Activated T-helper 1 cell treated with anti-CD3 and anti-CD28 coated beads, Interleukin-2, amount 50 U/mL, for 16 hours (primary cell): ENCODE results near the gene SRGAP2C.
"Not testable (repeated sequence)": the region's sequence is repeated elsewhere in the genome, so short reads cannot be mapped to it uniquely, and the experiment has no call there.

ENCODE experiments used
- DNase-seq, 2 donors: peaks; one replicate each; pipeline ENCODE4 v3.0.0-alpha.2; 2020; ENCODE audit warnings: low read depth in 1 of 2, low spot score in 1 of 2

SRGAP2C gene

GRCh38 chr1:121414905-121415304 lies 230.1 kb downstream of the SRGAP2C start:
- DNase-seq = no peak

DNA sequence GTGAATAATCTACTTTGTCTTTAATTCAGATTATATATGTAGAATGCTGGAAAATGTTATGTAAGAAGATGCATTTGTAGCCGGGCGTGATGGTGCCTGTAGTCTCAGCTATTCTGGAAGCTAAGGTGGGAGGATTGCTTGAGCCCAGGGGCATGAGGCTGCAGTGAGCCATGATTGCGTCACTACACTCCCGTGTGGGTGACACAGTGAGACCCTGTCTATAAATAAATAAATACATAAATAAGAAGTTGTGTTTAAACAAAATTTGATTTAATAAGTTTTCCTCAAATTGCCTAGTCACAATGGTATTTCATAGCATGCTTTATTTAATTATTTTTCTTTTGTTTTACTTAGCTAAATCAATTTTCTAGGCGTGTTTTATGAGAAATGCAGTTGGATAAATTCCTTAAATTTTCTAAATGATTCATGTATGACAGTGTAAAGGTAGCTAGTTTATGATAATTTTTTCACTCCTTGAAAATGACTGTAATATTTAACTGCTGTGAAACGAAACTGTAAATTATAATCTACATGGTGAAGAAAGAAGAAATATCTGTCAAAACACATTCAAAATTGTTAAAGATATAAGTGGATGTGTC lies 232.6 kb downstream of the SRGAP2C start:
- no peak for DNase-seq

GRCh38 chr1:121418369-121419049 lies 233.7 kb downstream of the SRGAP2C start:
- no peak for DNase-seq

- not testable (repeated sequence) for DNase-seq
Measured at GRCh38 chr1:121419050-121419615, 234.4 kb downstream of the SRGAP2C start.

GRCh38 chr1:121421490-121421889 lies 236.7 kb downstream of the SRGAP2C start:
- not testable (repeated sequence) for DNase-seq

DNA sequence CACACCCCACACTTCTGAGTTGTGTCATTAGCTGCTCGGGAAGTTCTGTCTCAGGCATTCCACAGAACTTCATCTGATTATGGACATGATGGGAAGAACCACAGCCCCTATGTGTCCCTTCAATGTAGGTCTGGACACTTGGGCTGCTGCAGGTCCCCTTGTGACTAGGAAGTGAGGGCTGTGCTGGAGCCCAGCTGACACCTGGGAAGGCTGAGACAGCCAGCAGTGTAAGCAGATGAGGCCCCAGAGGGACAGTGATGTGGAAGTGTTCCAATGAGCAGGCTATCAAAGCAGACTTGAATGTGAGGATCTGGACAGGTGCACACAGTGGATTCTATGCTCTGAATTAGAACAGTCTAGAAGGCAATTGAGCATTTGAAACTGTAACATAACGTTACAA lies 239.2 kb downstream of the SRGAP2C start:
- DNase-seq = not testable (repeated sequence)

GRCh38 chr1:121433517-121433916 lies 248.7 kb downstream of the SRGAP2C start:
- DNase-seq = not testable (repeated sequence)

DNA sequence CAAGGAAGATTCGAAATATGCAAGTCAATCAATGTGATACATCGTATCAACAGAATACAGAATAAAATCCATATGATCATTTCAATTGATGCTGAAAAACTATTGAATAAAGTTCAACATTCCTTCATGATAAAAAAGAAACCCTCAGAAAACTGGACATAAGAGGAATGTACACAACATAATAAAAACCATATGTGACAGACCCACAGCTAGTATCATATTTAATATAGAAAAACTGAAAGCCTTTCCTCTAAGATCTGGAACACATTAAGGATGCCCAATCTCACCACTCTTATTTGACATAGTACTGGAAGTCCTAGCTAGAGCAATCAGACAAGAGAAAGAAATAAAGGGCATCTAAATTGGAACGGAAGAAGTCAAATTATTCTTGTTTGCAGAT lies 254.1 kb downstream of the SRGAP2C start:
- not testable (repeated sequence) for DNase-seq

DNA sequence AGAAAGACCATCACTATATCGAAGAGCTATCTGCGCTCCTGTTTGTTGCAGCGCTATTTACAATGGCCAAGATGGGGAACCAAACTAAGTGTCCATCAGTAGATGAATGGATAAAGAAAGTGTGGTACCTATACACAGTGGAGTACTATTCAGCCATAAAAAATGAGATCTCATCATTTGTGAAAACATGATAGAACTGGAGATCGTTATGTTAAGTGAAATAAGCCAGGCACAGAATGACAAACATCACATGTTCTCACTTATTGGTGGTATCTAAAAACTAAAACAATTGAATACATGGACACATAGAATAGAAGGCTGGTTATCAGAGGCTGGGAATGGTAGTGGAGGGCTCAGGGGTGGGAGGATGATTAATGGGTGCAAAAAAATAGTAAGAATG lies 256.2 kb downstream of the SRGAP2C start:
- no peak for DNase-seq
